Fibroblast of lung (primary cell): ENCODE results near the gene FGR. TPM values are rescaled to one million over a fixed set of nuclear protein-coding genes. Genes with fewer than 3 reads are reported as not detected.

Source experiments
- DNase-seq, 2 donors: peaks; one replicate each; pipeline versions ENCODE4 v3.0.0 to v3.0.0-alpha.2; 2010; ENCODE audit warnings: low read depth in 2 of 2
- H2AFZ ChIP-seq: 2 replicates; pipeline ENCODE4 v1.5.1; 2012; ENCODE audit warnings: low read length, control low read depth, inconsistent platforms
- H3K27ac ChIP-seq: 2 replicates; pipeline ENCODE4 v1.5.1; 2011; ENCODE audit warnings: low read length, control low read depth; ENCODE audit not compliant: insufficient read depth
- H3K27me3 ChIP-seq: 2 replicates; pipeline ENCODE4 v1.5.1; 2011; ENCODE audit warnings: mild to moderate bottlenecking, low read length; ENCODE audit not compliant: control insufficient read depth, insufficient read depth
- H3K36me3 ChIP-seq: 2 replicates; pipeline ENCODE4 v1.5.1; 2011; ENCODE audit warnings: low read length; ENCODE audit not compliant: control insufficient read depth, insufficient read depth
- H3K4me1 ChIP-seq: 2 replicates; pipeline ENCODE4 v1.5.1; 2011; ENCODE audit warnings: low read length; ENCODE audit not compliant: control insufficient read depth, insufficient read depth; ENCODE audit errors: extremely low read depth
- H3K4me2 ChIP-seq: 2 replicates; pipeline ENCODE4 v1.5.1; 2011; ENCODE audit warnings: low read length, control low read depth; ENCODE audit not compliant: insufficient read depth; ENCODE audit errors: extremely low read depth
- H3K4me3 ChIP-seq, 4 experiments: fragments of 200-600 bp in 1 of 4; sonication (generic) in 1 of 4; replicated peaks in 1 of 4; 2 replicates each; pipeline ENCODE4 v1.5.1; 2011 to 2016; ENCODE audit warnings: low read length in 4 of 4, low read depth in 3 of 4, mild to moderate bottlenecking in 3 of 4, control low read depth in 2 of 4, inconsistent platforms in 1 of 4, mixed read lengths in 1 of 4; ENCODE audit not compliant: insufficient read depth in 1 of 4; ENCODE audit errors: control extremely low read depth in 1 of 4
- H3K79me2 ChIP-seq: 2 replicates; pipeline ENCODE4 v1.5.1; 2012; ENCODE audit warnings: mild to moderate bottlenecking, low read length, inconsistent platforms; ENCODE audit not compliant: control insufficient read depth, insufficient read depth
- H3K9ac ChIP-seq: 2 replicates; pipeline ENCODE4 v1.5.1; 2011; ENCODE audit warnings: mild to moderate bottlenecking, low read length, control low read depth; ENCODE audit not compliant: insufficient read depth
- H3K9me3 ChIP-seq: 2 replicates; pipeline ENCODE4 v1.5.1; 2012; ENCODE audit warnings: low read depth, low read length; ENCODE audit not compliant: control insufficient read depth, insufficient read depth
- H4K20me1 ChIP-seq: 2 replicates; pipeline ENCODE4 v1.5.1; 2011; ENCODE audit warnings: low read length; ENCODE audit not compliant: control insufficient read depth, insufficient read depth; ENCODE audit errors: extremely low read depth
- CTCF ChIP-seq, 2 donors: IDR thresholded peaks in 1 of 2; conservative IDR thresholded peaks in 1 of 2; 1 replicate in 1 of 2; 2 replicates in 1 of 2; pipeline ENCODE4 v1.5.1; 2011 to 2012; ENCODE audit warnings: low read length in 2 of 2, control low read depth in 1 of 2, inconsistent platforms in 1 of 2, low read depth in 1 of 2, mild to moderate bottlenecking in 1 of 2
- EZH2 ChIP-seq: IDR thresholded peaks from 2 replicates; pipeline ENCODE4 v1.5.1; 2012; ENCODE audit warnings: low read length, control low read depth, mild to moderate bottlenecking; ENCODE audit errors: missing control alignments
- polyA plus RNA-seq, 2 donors: library from polyadenylated mRNA; depleted of rRNA in 1 of 2; stranded (reverse) in 1 of 2; unstranded in 1 of 2; fragments of >200 nt; gene quantifications; 2 replicates each; pipeline ENCODE4 v1.2.1, GENCODE V29; 2011 to 2012; ENCODE audit warnings: missing spikeins in 1 of 2
- total RNA-seq: library from RNA; depleted of rRNA; stranded (reverse); fragments of >200 nt; gene quantifications from 2 replicates; pipeline ENCODE4 v1.2.1, GENCODE V29; 2014

FGR gene
- total and polyA plus RNA-seq, 2 donors (not counting 1 experiment from before 2014, with no cell fraction given) = not detected

- no peak overlapping the region for H3K27ac ChIP-seq
- no peak overlapping the region for H3K9ac ChIP-seq
- no peaks in the 10 kb centered on the region for H3K27me3 ChIP-seq
- peak overlapping the region in 1 of 4 experiments; percentile 10 for H3K4me3 ChIP-seq
- H3K4me1 ChIP-seq = peaks cover 62% of the 10 kb centered on the region
- H3K4me2 ChIP-seq = peak overlapping the region; percentile 62
- H4K20me1 ChIP-seq = peaks cover 2% of the 10 kb centered on the region
- peaks cover 3% of the 10 kb centered on the region for H3K36me3 ChIP-seq
- no peaks in the 10 kb centered on the region for H3K9me3 ChIP-seq
- DNase-seq = peak in 1 of 2 donors; percentile 73
- TF ChIP-seq EZH2 = no peak
- TF ChIP-seq CTCF (conservative IDR thresholded peaks at IDR 0.05 in 1 of 2, IDR thresholded peaks at IDR 0.05 in 1 of 2; ENCODE audit: low read depth in 1 of 2, low read length in 2 of 2) = no peak
- H3K79me2 ChIP-seq = peaks cover 98% of the 10 kb centered on the region
- no peak overlapping the region for H2AFZ ChIP-seq
Measured at GRCh38 chr1:27597516-27598294, 37.3 kb downstream of the FGR start.

- H3K4me2 ChIP-seq = no peak overlapping the region
- no peaks in the 10 kb centered on the region for H3K9me3 ChIP-seq
Measured at GRCh38 chr1:27596986-27597385, 38.0 kb downstream of the FGR start.

GRCh38 chr1:27596261-27596660 is 38.7 kb downstream of the FGR start:
- H3K27me3 ChIP-seq = no peaks in the 10 kb centered on the region
- H3K79me2 ChIP-seq = peaks cover 96% of the 10 kb centered on the region
- no peak overlapping the region for H3K9ac ChIP-seq
- no peak for TF ChIP-seq CTCF (conservative IDR thresholded peaks at IDR 0.05 in 1 of 2, IDR thresholded peaks at IDR 0.05 in 1 of 2; ENCODE audit: low read depth in 1 of 2, low read length in 2 of 2)
- TF ChIP-seq EZH2 = no peak
- H2AFZ ChIP-seq = no peak overlapping the region
- peaks cover 7% of the 10 kb centered on the region for H3K36me3 ChIP-seq
- no peak overlapping the region for H3K27ac ChIP-seq
- DNase-seq = no peak
- H3K9me3 ChIP-seq = no peaks in the 10 kb centered on the region
- H4K20me1 ChIP-seq = peaks cover 2% of the 10 kb centered on the region
- no peak overlapping the region for H3K4me3 ChIP-seq
- peaks cover 71% of the 10 kb centered on the region for H3K4me1 ChIP-seq
- no peak overlapping the region for H3K4me2 ChIP-seq

More at GRCh38 chr1:27596986-27597385, 38.0 kb downstream of the FGR start:
- no peaks in the 10 kb centered on the region for H3K27me3 ChIP-seq
- H4K20me1 ChIP-seq = peaks cover 2% of the 10 kb centered on the region
- H3K27ac ChIP-seq = no peak overlapping the region
- H3K79me2 ChIP-seq = peaks cover 96% of the 10 kb centered on the region
- H3K4me1 ChIP-seq = peaks cover 65% of the 10 kb centered on the region
- no peak for DNase-seq
- peaks cover 4% of the 10 kb centered on the region for H3K36me3 ChIP-seq
- TF ChIP-seq EZH2 (no peak), CTCF (conservative IDR thresholded peaks at IDR 0.05 in 1 of 2, IDR thresholded peaks at IDR 0.05 in 1 of 2; ENCODE audit: low read depth in 1 of 2, low read length in 2 of 2) (no peak)
- no peak overlapping the region for H3K9ac ChIP-seq
- H2AFZ ChIP-seq = no peak overlapping the region
- no peak overlapping the region for H3K4me3 ChIP-seq
